HEK293 (cell line): ENCODE results near the gene SCNN1A.
A peak's percentile ranks its signal among the peaks of the same experiment; 100 is the strongest.

Experiments used
- CTCF ChIA-PET: fragments of 350-600 bp; formaldehyde crosslinking; extraction: SDS; loops from one replicate; lab custom pipeline; 2021; ENCODE audit warnings: antibody characterized with exemption; lab: Yijun Ruan, JAX
- POLR2A ChIA-PET: fragments of 300-600 bp; formaldehyde crosslinking; extraction: SDS; loops from one replicate; lab custom pipeline; 2020; ENCODE audit warnings: antibody characterized with exemption, inconsistent platforms; lab: Yijun Ruan, JAX
- H3K27ac ChIP-seq: fragments of 200-500 bp; sonication (Bioruptor generic); 2 replicates; pipeline ENCODE4 v1.5.1; 2014; ENCODE audit warnings: low read depth, low read length, control low read depth, inconsistent platforms; ENCODE audit errors: extremely low read depth
- H3K36me3 ChIP-seq, 2 experiments: fragments of 200-500 bp in 1 of 2; sonication (Bioruptor generic) in 1 of 2; 1 replicate in 1 of 2; 2 replicates in 1 of 2; pipeline ENCODE4 v1.5.1; 2014 to 2017; ENCODE audit warnings: inconsistent platforms in 2 of 2, low read length in 2 of 2; ENCODE audit not compliant: control insufficient read depth in 2 of 2, insufficient read depth in 1 of 2
- H3K4me1 ChIP-seq: fragments of 200-500 bp; sonication (Bioruptor generic); 2 replicates; pipeline ENCODE4 v1.5.1; 2014; ENCODE audit warnings: mild to moderate bottlenecking, low read length, inconsistent platforms; ENCODE audit not compliant: control insufficient read depth, insufficient read depth
- H3K4me3 ChIP-seq: 2 replicates; pipeline ENCODE4 v1.5.1; 2011; ENCODE audit warnings: low read depth, mild to moderate bottlenecking, control low read depth, low read length, moderate library complexity
- H3K9me3 ChIP-seq: fragments of 200-500 bp; sonication (Bioruptor generic); 2 replicates; pipeline ENCODE4 v1.5.1; 2014; ENCODE audit warnings: low read depth, low read length, inconsistent platforms; ENCODE audit not compliant: control insufficient read depth, insufficient read depth
- BCL11A ChIP-seq: fragments of 450-650 bp; formaldehyde crosslinking; IDR thresholded peaks from 2 replicates; pipeline ENCODE4 v1.5.1; 2016; ENCODE audit warnings: low read depth, missing biosample characterization, missing genetic modification characterization
- GFI1B ChIP-seq: fragments of 450-650 bp; formaldehyde crosslinking; IDR thresholded peaks from 2 replicates; pipeline ENCODE4 v1.5.1; 2016; ENCODE audit warnings: missing biosample characterization, missing genetic modification characterization
- KLF1 ChIP-seq: fragments of 450-650 bp; formaldehyde crosslinking; IDR thresholded peaks from 2 replicates; pipeline ENCODE4 v1.5.1; 2016; ENCODE audit warnings: missing biosample characterization, missing genetic modification characterization
- KLF10 ChIP-seq: fragments of 450-650 bp; IDR thresholded peaks from 2 replicates; pipeline ENCODE4 v1.5.1; 2018; ENCODE audit warnings: missing biosample characterization, mild to moderate bottlenecking, missing genetic modification characterization
- RBAK ChIP-seq: fragments of 450-650 bp; formaldehyde crosslinking; IDR thresholded peaks from 2 replicates; pipeline ENCODE4 v1.5.1; 2016; ENCODE audit warnings: missing biosample characterization, missing genetic modification characterization
- ZNF121 ChIP-seq: fragments of 450-650 bp; formaldehyde crosslinking; IDR thresholded peaks from 2 replicates; pipeline ENCODE4 v1.5.1; 2016; ENCODE audit warnings: missing biosample characterization, missing genetic modification characterization
- ZNF223 ChIP-seq: fragments of 450-650 bp; formaldehyde crosslinking; IDR thresholded peaks from 2 replicates; pipeline ENCODE4 v1.5.1; 2016; ENCODE audit warnings: missing biosample characterization, missing genetic modification characterization
- ZNF311 ChIP-seq: fragments of 450-650 bp; formaldehyde crosslinking; IDR thresholded peaks from 2 replicates; pipeline ENCODE4 v1.5.1; 2017; ENCODE audit warnings: missing biosample characterization, missing genetic modification characterization, borderline replicate concordance
- ZNF544 ChIP-seq: fragments of 450-650 bp; formaldehyde crosslinking; IDR thresholded peaks from 2 replicates; pipeline ENCODE4 v1.5.0; 2017; ENCODE audit warnings: missing biosample characterization, missing genetic modification characterization
- ZNF596 ChIP-seq: fragments of 450-650 bp; IDR thresholded peaks from 2 replicates; pipeline ENCODE4 v1.5.0; 2018; ENCODE audit warnings: missing biosample characterization, mild to moderate bottlenecking, missing genetic modification characterization, moderate library complexity
- ZNF768 ChIP-seq: fragments of 450-650 bp; formaldehyde crosslinking; IDR thresholded peaks from 2 replicates; pipeline ENCODE4 v1.5.1; 2018; ENCODE audit warnings: missing biosample characterization, mild to moderate bottlenecking, missing genetic modification characterization
- ZNF791 ChIP-seq: fragments of 450-650 bp; formaldehyde crosslinking; IDR thresholded peaks from 2 replicates; pipeline ENCODE4 v1.5.1; 2016; ENCODE audit warnings: missing biosample characterization, missing genetic modification characterization
- ZNF830 ChIP-seq: fragments of 450-650 bp; IDR thresholded peaks from 2 replicates; pipeline ENCODE4 v1.5.0; 2018; ENCODE audit warnings: missing biosample characterization, missing genetic modification characterization, low read depth, mild to moderate bottlenecking, moderate library complexity
- ZNF843 ChIP-seq: fragments of 450-650 bp; formaldehyde crosslinking; IDR thresholded peaks from 2 replicates; pipeline ENCODE4 v1.5.1; 2016; ENCODE audit warnings: missing biosample characterization, missing genetic modification characterization
- ZSCAN16 ChIP-seq: fragments of 450-650 bp; formaldehyde crosslinking; IDR thresholded peaks from 2 replicates; pipeline ENCODE4 v1.5.1; 2016; ENCODE audit warnings: missing biosample characterization, missing genetic modification characterization
- TF ChIP-seq, protein P1 (sequence below): fragments of 450-650 bp; formaldehyde crosslinking; optimal IDR thresholded peaks from 2 replicates; pipeline ENCODE3; 2016; ENCODE audit warnings: missing biosample characterization, mild to moderate bottlenecking, missing genetic modification characterization
- TF ChIP-seq, protein P2 (sequence below): fragments of 450-650 bp; formaldehyde crosslinking; IDR thresholded peaks from 2 replicates; pipeline ENCODE4 v1.5.1; 2017; ENCODE audit warnings: missing biosample characterization, missing genetic modification characterization

Gene SCNN1A

DNA sequence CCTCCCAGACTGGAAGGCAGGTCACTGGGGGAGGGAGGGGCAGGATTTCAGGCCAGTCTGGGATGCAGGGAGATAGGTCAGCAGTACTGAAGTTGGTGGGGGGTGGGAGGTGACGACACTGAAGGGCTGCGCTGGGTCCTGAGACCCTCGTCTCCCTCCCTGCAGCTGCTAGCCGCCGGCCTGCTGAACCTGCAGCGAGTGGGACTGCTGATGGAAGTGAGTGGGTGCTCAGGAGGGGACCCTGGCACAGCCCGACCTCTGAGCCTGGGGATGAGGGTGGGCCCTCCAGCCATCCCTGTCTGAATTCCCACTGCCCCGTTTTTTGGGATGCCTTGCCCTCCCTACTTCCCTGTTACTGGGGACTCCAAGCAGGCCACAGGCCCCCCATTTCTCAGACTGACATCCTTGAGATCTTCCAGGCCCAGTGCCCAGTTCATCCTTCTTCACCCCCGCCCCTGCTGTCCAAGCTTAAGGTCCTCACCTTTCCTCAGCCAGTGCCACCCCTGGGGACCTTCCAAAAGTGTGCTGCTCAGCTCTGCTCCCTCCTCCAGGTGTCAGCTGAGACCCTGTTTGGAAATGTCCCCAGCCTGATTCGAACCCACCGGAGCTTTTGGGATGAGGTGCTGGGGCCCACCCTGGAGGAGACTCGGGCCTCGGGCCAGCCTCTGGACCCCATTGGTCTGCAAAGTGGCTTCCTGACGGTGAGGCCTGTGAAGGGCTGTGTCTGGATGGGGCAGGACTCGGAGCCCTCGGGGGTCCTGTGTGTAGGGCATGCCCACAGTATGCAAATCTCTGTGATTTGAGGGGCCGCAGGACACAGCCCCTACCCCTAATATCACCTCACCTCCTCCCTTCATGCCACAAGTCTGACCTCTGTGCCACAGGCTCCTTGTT is 59.4 kb downstream of the SCNN1A start:
- H3K4me3 ChIP-seq = no peak overlapping the region
- H3K9me3 ChIP-seq = no peaks in the 10 kb centered on the region
- ChIA-PET POLR2A (interaction anchor here (1.0 to 1.3 kb wide), 2 partner anchors 10 to 177 kb away, joined by 3 to 4 read pairs; partner anchors contain the start of gene MRPL51), CTCF (interaction anchor here (0.6 to 1.2 kb wide), 6 partner anchors 7 to 223 kb away, joined by 3 to 4 read pairs (median 3); no protein-coding TSS in a partner anchor)
- H3K4me1 ChIP-seq = no peaks in the 10 kb centered on the region
- no peak overlapping the region for H3K27ac ChIP-seq
- TF ChIP-seq KLF1 = no peak
- no peak for TF ChIP-seq BCL11A (tag by site-specific recombination)
- TF ChIP-seq ZNF311 (tag by site-specific recombination) = no peak
- TF ChIP-seq, all 188 proteins: peak for 0
- H3K36me3 ChIP-seq = no peaks in the 10 kb centered on the region

DNA sequence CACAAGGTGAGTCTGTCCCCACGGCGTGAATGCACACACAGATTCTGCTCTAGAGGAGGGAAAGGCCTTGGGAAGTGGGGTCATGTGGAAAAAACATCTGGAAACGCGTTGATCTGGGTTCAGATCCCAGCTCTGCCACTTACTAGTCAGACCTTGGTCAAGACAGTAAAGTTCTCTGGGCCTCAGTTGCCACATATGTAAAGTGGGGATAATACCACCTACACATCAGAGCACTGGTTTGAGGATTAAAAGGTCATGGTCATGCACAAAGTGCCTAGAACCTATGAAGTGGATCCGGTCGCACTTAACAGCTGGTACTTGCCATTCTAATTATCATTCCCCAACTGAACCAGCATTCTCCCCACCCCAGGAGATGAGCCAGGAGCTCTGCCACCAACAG is 60.2 kb downstream of the SCNN1A start:
- no peaks in the 10 kb centered on the region for H3K9me3 ChIP-seq
- TF ChIP-seq ZNF843 (tag by site-specific recombination) = no peak
- TF ChIP-seq ZNF830 (tag by site-specific recombination) = no peak
- TF ChIP-seq KLF10 = no peak
- TF ChIP-seq GFI1B (tag by site-specific recombination) = no peak
- no peak for TF ChIP-seq ZSCAN16 (tag by site-specific recombination)
- TF ChIP-seq RBAK = no peak
- TF ChIP-seq ZNF544 = no peak
- TF ChIP-seq ZNF791 (tag by site-specific recombination) = no peak
- no peak for TF ChIP-seq BCL11A (tag by site-specific recombination)
- TF ChIP-seq ZNF768 (tag by site-specific recombination) = no peak
- TF ChIP-seq ZNF223 (tag by site-specific recombination) = no peak
- TF ChIP-seq, protein P1, sequence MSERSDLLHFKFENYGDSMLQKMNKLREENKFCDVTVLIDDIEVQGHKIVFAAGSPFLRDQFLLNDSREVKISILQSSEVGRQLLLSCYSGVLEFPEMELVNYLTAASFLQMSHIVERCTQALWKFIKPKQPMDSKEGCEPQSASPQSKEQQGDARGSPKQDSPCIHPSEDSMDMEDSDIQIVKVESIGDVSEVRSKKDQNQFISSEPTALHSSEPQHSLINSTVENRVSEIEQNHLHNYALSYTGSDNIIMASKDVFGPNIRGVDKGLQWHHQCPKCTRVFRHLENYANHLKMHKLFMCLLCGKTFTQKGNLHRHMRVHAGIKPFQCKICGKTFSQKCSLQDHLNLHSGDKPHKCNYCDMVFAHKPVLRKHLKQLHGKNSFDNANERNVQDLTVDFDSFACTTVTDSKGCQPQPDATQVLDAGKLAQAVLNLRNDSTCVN (tag by site-specific recombination) = no peak
- TF ChIP-seq ZNF596 (tag by site-specific recombination) = no peak
- no peak overlapping the region for H3K4me3 ChIP-seq
- no peaks in the 10 kb centered on the region for H3K4me1 ChIP-seq
- ChIA-PET POLR2A (interaction anchor here (1.3 kb wide), 1 partner anchor 178 kb away, joined by 4 read pairs; the partner anchor contains the start of gene MRPL51), CTCF (interaction anchor here (0.5 kb wide), 1 partner anchor 162 kb away, joined by 4 read pairs; no protein-coding TSS in a partner anchor)
- no peak overlapping the region for H3K27ac ChIP-seq
- no peaks in the 10 kb centered on the region for H3K36me3 ChIP-seq

DNA sequence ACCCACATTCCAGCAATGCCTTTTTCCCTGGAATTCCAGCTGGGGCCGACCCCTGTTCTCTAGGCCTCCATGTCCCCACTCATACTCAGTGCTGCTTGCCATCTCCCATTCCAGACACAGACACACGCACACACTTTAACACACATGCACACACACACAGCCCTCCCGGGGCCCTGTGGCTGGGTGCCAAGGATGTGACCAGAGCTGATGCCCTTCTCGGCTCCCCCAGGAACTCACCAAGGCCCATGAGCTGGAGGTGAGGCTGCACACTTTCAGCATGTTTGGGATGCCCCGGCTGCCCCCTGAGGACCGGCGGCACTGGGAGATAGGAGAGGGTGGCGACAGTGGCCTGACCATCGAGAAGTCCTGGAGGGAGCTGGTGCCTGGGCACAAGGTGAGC is 60.6 kb downstream of the SCNN1A start:
- no peaks in the 10 kb centered on the region for H3K9me3 ChIP-seq
- H3K4me3 ChIP-seq = no peak overlapping the region
- TF ChIP-seq, protein P2, sequence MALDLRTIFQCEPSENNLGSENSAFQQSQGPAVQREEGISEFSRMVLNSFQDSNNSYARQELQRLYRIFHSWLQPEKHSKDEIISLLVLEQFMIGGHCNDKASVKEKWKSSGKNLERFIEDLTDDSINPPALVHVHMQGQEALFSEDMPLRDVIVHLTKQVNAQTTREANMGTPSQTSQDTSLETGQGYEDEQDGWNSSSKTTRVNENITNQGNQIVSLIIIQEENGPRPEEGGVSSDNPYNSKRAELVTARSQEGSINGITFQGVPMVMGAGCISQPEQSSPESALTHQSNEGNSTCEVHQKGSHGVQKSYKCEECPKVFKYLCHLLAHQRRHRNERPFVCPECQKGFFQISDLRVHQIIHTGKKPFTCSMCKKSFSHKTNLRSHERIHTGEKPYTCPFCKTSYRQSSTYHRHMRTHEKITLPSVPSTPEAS = peak; percentile 96
- TF ChIP-seq ZNF121 (tag by site-specific recombination) = no peak
- no peak overlapping the region for H3K27ac ChIP-seq
- CTCF ChIA-PET = interaction anchor here (0.5 kb wide), 1 partner anchor 162 kb away, joined by 4 read pairs; no protein-coding TSS in a partner anchor
- no peaks in the 10 kb centered on the region for H3K36me3 ChIP-seq
- POLR2A ChIA-PET = interaction anchor here (1.3 kb wide), 1 partner anchor 178 kb away, joined by 4 read pairs; the partner anchor contains the start of gene MRPL51
- H3K4me1 ChIP-seq = no peaks in the 10 kb centered on the region
